CD14-positive monocyte (primary cell): ENCODE results near the gene TLCD2. TPM values are rescaled to one million over a fixed set of nuclear protein-coding genes. Genes with fewer than 3 reads are reported as not detected.

ENCODE experiments used
- DNase-seq, 3 donors: peaks; one replicate each; pipeline ENCODE4 v3.0.0-alpha.2; 2011 to 2022
- H2AFZ ChIP-seq: 2 replicates; pipeline ENCODE4 v1.6.0; 2012; ENCODE audit warnings: mild to moderate bottlenecking, low read depth, low read length, inconsistent platforms; ENCODE audit not compliant: insufficient read depth, poor library complexity, severe bottlenecking
- H3K27ac ChIP-seq, 2 donors: 1 replicate in 1 of 2; 2 replicates in 1 of 2; pipeline ENCODE4 v1.5.1; 2012 to 2013; ENCODE audit warnings: low read length in 2 of 2, control low read depth in 1 of 2, inconsistent platforms in 1 of 2, low read depth in 1 of 2, mild to moderate bottlenecking in 1 of 2
- H3K27me3 ChIP-seq, 2 donors: one replicate each; pipeline versions ENCODE4 v1.6.0 to v1.6.1; 2011 to 2013; ENCODE audit warnings: low read length in 2 of 2; ENCODE audit not compliant: control insufficient read depth in 2 of 2, insufficient read depth in 2 of 2
- H3K36me3 ChIP-seq, 2 donors: replicated peaks in 1 of 2; 1 replicate in 1 of 2; 2 replicates in 1 of 2; pipeline versions ENCODE4 v1.5.1 to v1.6.1; 2012 to 2013; ENCODE audit warnings: low read length in 2 of 2, control low read depth in 1 of 2, inconsistent platforms in 1 of 2, mild to moderate bottlenecking in 1 of 2; ENCODE audit not compliant: insufficient read depth in 2 of 2, control insufficient read depth in 1 of 2
- H3K4me1 ChIP-seq, 2 donors: 1 replicate in 1 of 2; 2 replicates in 1 of 2; pipeline versions ENCODE4 v1.5.1 to v1.6.1; 2012 to 2013; ENCODE audit warnings: low read length in 2 of 2, control low read depth in 1 of 2, inconsistent platforms in 1 of 2, mild to moderate bottlenecking in 1 of 2, moderate library complexity in 1 of 2; ENCODE audit not compliant: insufficient read depth in 2 of 2, control insufficient read depth in 1 of 2
- H3K4me2 ChIP-seq: replicated peaks from 2 replicates; pipeline ENCODE3; 2012; ENCODE audit warnings: low read length, moderate library complexity, mild to moderate bottlenecking; ENCODE audit not compliant: poor library complexity, severe bottlenecking; ENCODE audit errors: extremely low read depth
- H3K4me3 ChIP-seq, 3 experiments: fragments of 200-600 bp in 1 of 3; sonication (generic) in 1 of 3; replicated peaks in 1 of 3; 1 replicate in 2 of 3; 2 replicates in 1 of 3; pipeline ENCODE4 v1.5.1; 2011 to 2013; ENCODE audit warnings: low read length in 3 of 3, mild to moderate bottlenecking in 3 of 3, control low read depth in 2 of 3, low read depth in 2 of 3, inconsistent platforms in 1 of 3, moderate library complexity in 1 of 3
- H3K79me2 ChIP-seq: 2 replicates; pipeline ENCODE4 v1.6.0; 2012; ENCODE audit warnings: mild to moderate bottlenecking, control low read depth, inconsistent platforms, low read length, moderate library complexity; ENCODE audit not compliant: insufficient read depth
- H3K9ac ChIP-seq: 2 replicates; pipeline ENCODE4 v1.6.0; 2017; ENCODE audit warnings: low read length, mild to moderate bottlenecking; ENCODE audit not compliant: insufficient read depth, poor library complexity, severe bottlenecking
- H3K9me3 ChIP-seq, 2 donors: replicated peaks in 1 of 2; 1 replicate in 1 of 2; 2 replicates in 1 of 2; pipeline versions ENCODE4 v1.5.1 to v1.6.1; 2012 to 2013; ENCODE audit warnings: low read length in 2 of 2, control low read depth in 1 of 2; ENCODE audit not compliant: control insufficient read depth in 1 of 2, insufficient read depth in 1 of 2
- H4K20me1 ChIP-seq: 2 replicates; pipeline ENCODE4 v1.6.0; 2012; ENCODE audit warnings: mild to moderate bottlenecking, low read length, control low read depth, moderate library complexity; ENCODE audit not compliant: insufficient read depth
- H3K27ac Mint-ChIP-seq, 7 donors: one replicate each; pipeline ENCODE4 v1.8.0; 2020; ENCODE audit warnings: mild to moderate bottlenecking in 7 of 7, mixed read lengths in 7 of 7, moderate library complexity in 6 of 7, inconsistent platforms in 2 of 7
- H3K27me3 Mint-ChIP-seq, 3 donors: one replicate each; pipeline ENCODE4 v1.8.0; 2021 to 2022; ENCODE audit warnings: low read depth in 3 of 3, mild to moderate bottlenecking in 3 of 3, mixed read lengths in 3 of 3, moderate library complexity in 3 of 3, inconsistent platforms in 1 of 3
- H3K36me3 Mint-ChIP-seq, 2 donors: one replicate each; pipeline ENCODE4 v1.8.0; 2020; ENCODE audit warnings: mixed read lengths in 2 of 2, inconsistent platforms in 1 of 2, mild to moderate bottlenecking in 1 of 2
- H3K4me1 Mint-ChIP-seq: one replicate; pipeline ENCODE4 v1.8.0; 2020; ENCODE audit warnings: mild to moderate bottlenecking, mixed read lengths
- H3K4me3 Mint-ChIP-seq, 2 donors: one replicate each; pipeline ENCODE4 v1.8.0; 2020; ENCODE audit warnings: mild to moderate bottlenecking in 2 of 2, mixed read lengths in 2 of 2, moderate library complexity in 1 of 2
- H3K9me3 Mint-ChIP-seq, 7 donors: one replicate each; pipeline ENCODE4 v1.8.0; 2020 to 2022; ENCODE audit warnings: mixed read lengths in 7 of 7, mild to moderate bottlenecking in 6 of 7, moderate library complexity in 6 of 7, inconsistent platforms in 2 of 7
- WGBS: methylation state at CpG from one replicate; pipeline ENCODE4 v1.1.5; 2013; ENCODE audit warnings: missing lambda C conversion rate; ENCODE audit not compliant: insufficient coverage; 5-methylcytosine and 5-hydroxymethylcytosine counted together
- intact Hi-C, 2 donors: fragments of 100-400 bp; cut with micrococcal nuclease; formaldehyde crosslinking; loops; one replicate each; pipeline versions ENCODE4 v1.15.0 to v1.15.1; 2023
- polyA plus RNA-seq, 3 donors: library from polyadenylated mRNA; depleted of rRNA in 1 of 3; unstranded in 2 of 3; stranded (reverse) in 1 of 3; fragments of 300-500 nt in 2 of 3; fragments of >200 nt in 1 of 3; fragmentation: Illumina TruSeq in 2 of 3; gene quantifications; 1 replicate in 2 of 3; 2 replicates in 1 of 3; pipeline ENCODE4 v1.2.3, GENCODE V29; 2012 to 2021
- TF ChIP-seq, protein P1 (sequence below): fragments of 200-600 bp; IDR thresholded peaks from one replicate; pipeline ENCODE4 v1.8.0; 2022; ENCODE audit warnings: antibody characterized with exemption, mild to moderate bottlenecking

TLCD2 gene
- polyA plus RNA-seq, 3 donors = 0.03 TPM; not detected in 2

DNA sequence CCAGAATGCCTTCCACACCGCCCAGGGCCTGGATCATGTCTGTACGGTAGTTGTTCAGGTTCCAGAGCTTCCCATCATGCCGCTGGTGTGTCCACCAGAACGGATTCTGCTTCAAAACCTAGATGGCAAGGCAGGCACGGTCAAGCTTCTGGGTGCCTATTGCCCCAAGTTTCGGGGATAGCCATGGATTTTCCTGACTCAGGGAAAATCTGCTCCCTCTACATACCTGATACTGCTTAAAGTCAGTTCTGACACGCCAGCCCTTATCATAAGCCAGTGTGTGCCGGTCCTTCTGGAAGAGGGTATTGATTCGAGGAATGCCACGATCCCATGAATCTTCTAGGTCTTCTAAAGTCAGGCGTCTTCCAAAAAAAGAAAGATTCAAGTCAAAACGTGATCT lies 49.1 kb downstream of the TLCD2 start:
- TF ChIP-seq, protein P1, sequence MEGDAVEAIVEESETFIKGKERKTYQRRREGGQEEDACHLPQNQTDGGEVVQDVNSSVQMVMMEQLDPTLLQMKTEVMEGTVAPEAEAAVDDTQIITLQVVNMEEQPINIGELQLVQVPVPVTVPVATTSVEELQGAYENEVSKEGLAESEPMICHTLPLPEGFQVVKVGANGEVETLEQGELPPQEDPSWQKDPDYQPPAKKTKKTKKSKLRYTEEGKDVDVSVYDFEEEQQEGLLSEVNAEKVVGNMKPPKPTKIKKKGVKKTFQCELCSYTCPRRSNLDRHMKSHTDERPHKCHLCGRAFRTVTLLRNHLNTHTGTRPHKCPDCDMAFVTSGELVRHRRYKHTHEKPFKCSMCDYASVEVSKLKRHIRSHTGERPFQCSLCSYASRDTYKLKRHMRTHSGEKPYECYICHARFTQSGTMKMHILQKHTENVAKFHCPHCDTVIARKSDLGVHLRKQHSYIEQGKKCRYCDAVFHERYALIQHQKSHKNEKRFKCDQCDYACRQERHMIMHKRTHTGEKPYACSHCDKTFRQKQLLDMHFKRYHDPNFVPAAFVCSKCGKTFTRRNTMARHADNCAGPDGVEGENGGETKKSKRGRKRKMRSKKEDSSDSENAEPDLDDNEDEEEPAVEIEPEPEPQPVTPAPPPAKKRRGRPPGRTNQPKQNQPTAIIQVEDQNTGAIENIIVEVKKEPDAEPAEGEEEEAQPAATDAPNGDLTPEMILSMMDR = no peak
- Histone ChIP-seq H3K9me3 (no peaks in the 10 kb centered on the region), H3K4me2 (no peak overlapping the region), H3K4me1 (peaks cover 0 to 4% of the 10 kb centered on the region in 2 donors), H3K9ac (no peak overlapping the region), H3K36me3 (peaks cover 86 to 94% of the 10 kb centered on the region in 2 donors), H3K27ac (no peak overlapping the region), H3K79me2 (peaks cover 17% of the 10 kb centered on the region), H3K4me3 (no peak overlapping the region), H4K20me1 (peaks cover 72% of the 10 kb centered on the region), H2AFZ (no peak overlapping the region), H3K27me3 (no peaks in the 10 kb centered on the region)
- Mint-ChIP-seq H3K4me3 (no peak overlapping the region), H3K27ac (no peak overlapping the region), H3K27me3 (peaks cover 0 to 2% (median 0%) of the 10 kb centered on the region in 3 donors), H3K4me1 (peaks cover 6% of the 10 kb centered on the region), H3K9me3 (peaks cover 0 to 8% (median 3%) of the 10 kb centered on the region in 7 donors), H3K36me3 (peaks cover 74 to 100% of the 10 kb centered on the region in 2 donors)
- intact Hi-C loops = no loop called here
- WGBS = over 99% methylated on average over 12 of the region's 12 CpGs
- no peak for DNase-seq

DNA sequence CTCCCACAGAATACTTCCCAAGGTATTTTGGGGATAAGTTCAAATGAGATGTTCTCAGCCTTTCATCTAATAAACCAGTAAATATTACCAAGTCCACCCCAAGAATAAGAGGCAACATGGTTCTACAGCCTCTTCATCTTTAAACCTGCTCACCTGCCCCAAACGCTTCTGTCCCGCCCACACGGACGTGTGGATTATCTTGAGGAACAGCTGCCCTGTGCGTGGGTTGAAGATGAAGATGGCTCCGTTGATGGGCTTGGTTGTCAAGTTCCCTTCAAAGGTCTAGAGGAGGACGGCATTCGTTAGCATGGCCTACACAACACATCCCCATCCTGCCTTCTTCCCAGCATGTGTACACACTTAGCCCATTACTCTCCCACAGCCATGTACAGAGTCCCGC lies 52.1 kb downstream of the TLCD2 start:
- intact Hi-C loops = no loop called here
- Histone ChIP-seq H3K36me3 (peaks cover 94 to 99% of the 10 kb centered on the region in 2 donors), H3K9ac (no peak overlapping the region), H3K27ac (no peak overlapping the region), H3K4me3 (no peak overlapping the region), H3K27me3 (no peaks in the 10 kb centered on the region), H3K4me1 (no peaks in the 10 kb centered on the region), H3K4me2 (no peak overlapping the region), H3K79me2 (peaks cover 4% of the 10 kb centered on the region), H4K20me1 (peaks cover 60% of the 10 kb centered on the region), H3K9me3 (no peaks in the 10 kb centered on the region), H2AFZ (no peak overlapping the region)
- Mint-ChIP-seq H3K9me3 (no peaks in the 10 kb centered on the region), H3K27me3 (peaks cover 0 to 2% (median 0%) of the 10 kb centered on the region in 3 donors), H3K27ac (no peak overlapping the region), H3K36me3 (peaks cover 85 to 100% of the 10 kb centered on the region in 2 donors), H3K4me3 (no peak overlapping the region), H3K4me1 (no peaks in the 10 kb centered on the region)
- TF ChIP-seq, protein P1 = no peak
- 91% methylated on average over 1 of the region's 9 CpGs for WGBS
- no peak for DNase-seq
